Activated CD8-positive, alpha-beta memory T cell treated with anti-CD3 and anti-CD28 coated beads for 48 hours (primary cell): ENCODE measurements around the gene OSER1.
"Not testable (repeated sequence)": the region's sequence is repeated elsewhere in the genome, so short reads cannot be mapped to it uniquely, and the experiment has no call there.

Source experiments
- DNase-seq, 3 experiments: peaks; one replicate each; pipeline ENCODE4 v3.0.0-alpha.2; 2020; ENCODE audit warnings: low read depth in 2 of 3, low spot score in 2 of 3

Gene OSER1

GRCh38 chr20:44204156-44204831, 6.3 kb downstream of the OSER1 start:
- DNase-seq = no peak

- no peak for DNase-seq
Measured at GRCh38 chr20:44203161-44203560, 7.4 kb downstream of the OSER1 start.

- no peak for DNase-seq
Measured at GRCh38 chr20:44200983-44201382, 9.6 kb downstream of the OSER1 start.

- DNase-seq = no peak
Measured at GRCh38 chr20:44200371-44200770, 10.2 kb downstream of the OSER1 start.

- no peak for DNase-seq
Measured at GRCh38 chr20:44199877-44200276, 10.7 kb downstream of the OSER1 start.

- DNase-seq = no peak
Measured at GRCh38 chr20:44198872-44199271, 11.7 kb downstream of the OSER1 start.

GRCh38 chr20:44196271-44196670, 14.3 kb downstream of the OSER1 start:
- DNase-seq = no peak

GRCh38 chr20:44195605-44196004, 15.0 kb downstream of the OSER1 start:
- DNase-seq = no peak

GRCh38 chr20:44193801-44194200, 16.8 kb downstream of the OSER1 start:
- DNase-seq = no peak

- not testable (repeated sequence) for DNase-seq
Measured at GRCh38 chr20:44191640-44192039, 18.9 kb downstream of the OSER1 start.

- not testable (repeated sequence) for DNase-seq
Measured at GRCh38 chr20:44190197-44190852, 20.2 kb downstream of the OSER1 start.

GRCh38 chr20:44188752-44189151, 21.8 kb downstream of the OSER1 start:
- DNase-seq = no peak

- DNase-seq = no peak
Measured at GRCh38 chr20:44187772-44188709, 22.5 kb downstream of the OSER1 start.

- DNase-seq = no peak
Measured at GRCh38 chr20:44187054-44187771, 23.4 kb downstream of the OSER1 start, which contains the start of gene JPH2. TSS of gene JPH2 (minus strand) at chr20:44187188. CDS start at chr20:44186705, 483 bp downstream.

GRCh38 chr20:44186674-44187053, 23.9 kb downstream of the OSER1 start:
- DNase-seq = no peak

- DNase-seq = no peak
Measured at GRCh38 chr20:44186201-44186600, 24.4 kb downstream of the OSER1 start.

GRCh38 chr20:44185574-44185973, 25.0 kb downstream of the OSER1 start:
- no peak for DNase-seq

GRCh38 chr20:44183282-44183681, 27.3 kb downstream of the OSER1 start:
- no peak for DNase-seq

GRCh38 chr20:44182863-44183262, 27.7 kb downstream of the OSER1 start:
- no peak for DNase-seq

GRCh38 chr20:44182135-44182765, 28.3 kb downstream of the OSER1 start:
- no peak for DNase-seq

- DNase-seq = no peak
Measured at GRCh38 chr20:44181611-44182010, 29.0 kb downstream of the OSER1 start.
